Epithelial cell of esophagus (primary cell): ENCODE data around the gene SGPP2.

Source experiments
- DNase-seq: peaks from one replicate; pipeline ENCODE4 v3.0.0; 2010; ENCODE audit warnings: low read depth
- H3K4me3 ChIP-seq: 2 replicates; pipeline ENCODE4 v1.5.1; 2011; ENCODE audit warnings: mild to moderate bottlenecking, low read length, control low read depth
- TF ChIP-seq, protein P1 (sequence below): IDR thresholded peaks from 2 replicates; pipeline ENCODE4 v1.5.1; 2011; ENCODE audit warnings: low read depth, mild to moderate bottlenecking, low read length, control low read depth, inconsistent platforms; ENCODE audit not compliant: insufficient read depth; ENCODE audit errors: missing control alignments

The SGPP2 gene

DNA sequence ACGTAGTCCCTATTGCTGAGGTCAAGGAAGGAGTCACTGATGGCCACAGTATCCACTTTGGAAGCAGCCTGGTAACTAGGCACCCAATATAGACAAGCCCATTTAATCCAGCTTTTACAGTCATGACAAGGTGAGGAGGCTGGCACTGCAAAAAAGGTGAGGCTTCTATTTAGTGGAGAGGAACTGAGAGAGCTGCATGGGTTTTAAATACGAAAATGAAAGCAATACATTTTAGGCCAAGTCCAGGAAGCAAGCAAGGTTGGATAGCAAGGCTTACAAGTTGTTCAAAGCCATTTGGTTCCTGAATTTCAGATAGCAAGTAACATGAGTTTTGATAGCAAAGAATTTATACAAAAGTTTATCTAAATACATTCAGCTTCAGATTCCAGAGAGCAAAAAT, 80.4 kb downstream of the SGPP2 start:
- TF ChIP-seq, protein P1, sequence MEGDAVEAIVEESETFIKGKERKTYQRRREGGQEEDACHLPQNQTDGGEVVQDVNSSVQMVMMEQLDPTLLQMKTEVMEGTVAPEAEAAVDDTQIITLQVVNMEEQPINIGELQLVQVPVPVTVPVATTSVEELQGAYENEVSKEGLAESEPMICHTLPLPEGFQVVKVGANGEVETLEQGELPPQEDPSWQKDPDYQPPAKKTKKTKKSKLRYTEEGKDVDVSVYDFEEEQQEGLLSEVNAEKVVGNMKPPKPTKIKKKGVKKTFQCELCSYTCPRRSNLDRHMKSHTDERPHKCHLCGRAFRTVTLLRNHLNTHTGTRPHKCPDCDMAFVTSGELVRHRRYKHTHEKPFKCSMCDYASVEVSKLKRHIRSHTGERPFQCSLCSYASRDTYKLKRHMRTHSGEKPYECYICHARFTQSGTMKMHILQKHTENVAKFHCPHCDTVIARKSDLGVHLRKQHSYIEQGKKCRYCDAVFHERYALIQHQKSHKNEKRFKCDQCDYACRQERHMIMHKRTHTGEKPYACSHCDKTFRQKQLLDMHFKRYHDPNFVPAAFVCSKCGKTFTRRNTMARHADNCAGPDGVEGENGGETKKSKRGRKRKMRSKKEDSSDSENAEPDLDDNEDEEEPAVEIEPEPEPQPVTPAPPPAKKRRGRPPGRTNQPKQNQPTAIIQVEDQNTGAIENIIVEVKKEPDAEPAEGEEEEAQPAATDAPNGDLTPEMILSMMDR, result no peak
- DNase-seq, result no peak
- H3K4me3 ChIP-seq, result no peak overlapping the region

- DNase-seq, result no peak
- TF ChIP-seq, protein P1, result no peak
- no peak overlapping the region for H3K4me3 ChIP-seq
Measured at GRCh38 chr2:222506230-222506935, 82.0 kb downstream of the SGPP2 start.

DNA sequence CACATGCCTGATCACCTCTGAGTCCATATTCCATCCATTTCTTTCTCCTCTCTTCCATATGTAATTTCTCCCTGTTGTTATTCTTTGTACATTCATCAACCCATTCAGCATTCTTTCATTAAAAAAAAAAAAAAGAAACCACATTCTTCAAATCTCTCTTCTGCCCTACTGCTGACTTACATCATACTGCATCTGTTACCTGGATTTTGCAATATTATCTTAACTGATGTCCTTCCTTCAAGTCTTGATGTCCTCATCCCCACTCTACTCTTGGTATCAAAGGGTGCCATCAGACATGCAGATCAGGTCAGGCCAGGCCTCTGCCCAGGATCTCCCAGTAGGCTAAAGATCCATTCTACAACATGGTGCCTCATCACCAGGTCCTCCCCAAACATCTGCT, 90.6 kb downstream of the SGPP2 start:
- no peak for DNase-seq
- TF ChIP-seq, protein P1, result no peak
- no peak overlapping the region for H3K4me3 ChIP-seq

- TF ChIP-seq, protein P1, result no peak
- DNase-seq, result peak; percentile 87
- no peak overlapping the region for H3K4me3 ChIP-seq
Measured at GRCh38 chr2:222518570-222519381, 94.4 kb downstream of the SGPP2 start.

GRCh38 chr2:222521099-222521498, 96.8 kb downstream of the SGPP2 start:
- DNase-seq, result no peak
- no peak overlapping the region for H3K4me3 ChIP-seq
- TF ChIP-seq, protein P1, result no peak

GRCh38 chr2:222522082-222522481, 97.7 kb downstream of the SGPP2 start:
- no peak overlapping the region for H3K4me3 ChIP-seq
- DNase-seq, result no peak
- TF ChIP-seq, protein P1, result no peak
